Measurements from ENCODE around the gene NUP107. TPM values are rescaled to one million over a fixed set of nuclear protein-coding genes. Genes with fewer than 3 reads are reported as not detected.

Gene NUP107
- total RNA-seq, 1 experiment from 2014 or later = 89.2 TPM

- no peak for DNase-seq (ENCODE audit: low read depth)
These were observed 86.8 kb downstream of the NUP107 start for GRCh38 chr12:68773582-68773981.

DNA sequence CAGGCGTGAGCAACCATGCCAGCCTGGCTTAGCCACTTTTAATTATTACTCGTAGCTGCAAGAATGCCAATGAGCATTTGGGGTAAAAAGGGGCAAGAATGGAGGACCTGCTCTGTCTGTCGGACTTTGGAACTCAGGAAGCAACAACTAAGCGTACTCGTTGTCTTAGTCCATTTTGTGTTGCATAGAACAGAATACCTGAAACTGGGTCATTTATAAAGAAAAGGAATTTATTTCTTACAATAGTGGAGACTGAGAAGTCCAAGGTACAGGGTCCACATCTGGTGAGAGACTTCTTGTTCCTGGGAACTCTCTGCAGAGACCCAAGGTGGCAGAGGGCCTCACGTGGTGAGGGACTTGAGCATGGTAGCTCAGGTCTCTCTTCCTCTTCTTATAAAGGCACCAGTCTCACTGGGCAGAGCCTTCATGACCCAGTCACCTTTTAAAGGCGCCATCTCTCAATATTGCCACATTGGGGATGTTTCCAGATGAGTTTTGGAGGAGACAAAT lies 88.4 kb downstream of the NUP107 start:
- no peak for DNase-seq (ENCODE audit: low read depth)

- no peak for DNase-seq (ENCODE audit: low read depth)
These were observed 90.3 kb downstream of the NUP107 start for GRCh38 chr12:68776976-68777610.

- no peak for DNase-seq (ENCODE audit: low read depth)
These were observed 92.5 kb downstream of the NUP107 start for GRCh38 chr12:68779280-68779679.

DNA sequence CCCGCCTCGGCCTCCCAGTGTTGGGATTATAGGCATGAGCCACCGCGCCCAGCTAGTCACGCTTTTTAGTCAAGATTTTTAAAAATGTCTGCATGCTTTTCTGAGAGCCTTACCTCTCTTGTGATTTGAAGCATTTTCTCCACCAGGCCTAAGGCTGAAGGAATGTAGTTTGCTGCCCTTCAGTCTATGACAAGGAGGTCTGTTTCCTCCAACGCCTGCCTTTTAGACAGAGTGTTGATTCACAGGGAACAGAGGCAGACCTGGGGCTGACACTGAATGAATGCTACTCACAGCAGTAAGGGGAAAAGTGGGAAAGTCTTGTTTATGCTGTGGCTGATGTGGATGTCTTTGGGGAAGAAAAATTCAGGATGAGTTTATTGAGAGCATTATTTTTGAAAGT lies 94.0 kb downstream of the NUP107 start:
- DNase-seq (ENCODE audit: low read depth) = no peak

GRCh38 chr12:68781728-68782127 lies 95.0 kb downstream of the NUP107 start:
- no peak for DNase-seq (ENCODE audit: low read depth)

- DNase-seq (ENCODE audit: low read depth) = no peak
These were observed 97.2 kb downstream of the NUP107 start for GRCh38 chr12:68784015-68784414.

GRCh38 chr12:68785358-68785757 lies 98.6 kb downstream of the NUP107 start:
- no peak for DNase-seq (ENCODE audit: low read depth)

DNA sequence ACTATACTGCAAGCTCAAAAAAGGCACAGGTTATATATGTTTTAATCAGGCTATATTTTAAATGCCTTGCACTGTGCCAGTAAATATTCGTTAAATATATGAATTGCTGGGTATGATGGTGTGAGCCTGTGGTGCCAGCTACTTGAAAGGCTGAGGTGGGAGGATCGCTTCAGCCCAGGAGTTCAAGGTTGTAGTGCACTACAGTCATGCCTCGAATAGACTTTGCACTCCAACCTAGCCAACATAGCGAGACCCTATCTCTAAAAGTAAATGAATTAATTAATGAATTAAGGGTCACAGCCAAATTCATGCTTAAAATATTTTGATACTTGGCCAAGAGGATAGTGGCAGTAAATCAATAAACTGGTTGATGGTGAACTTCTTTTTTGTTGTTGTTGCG lies 99.0 kb downstream of the NUP107 start:
- DNase-seq (ENCODE audit: low read depth) = no peak

- no peak for DNase-seq (ENCODE audit: low read depth)
These were observed 100.2 kb downstream of the NUP107 start for GRCh38 chr12:68786929-68787328.

- DNase-seq (ENCODE audit: low read depth) = no peak
These were observed 101.9 kb downstream of the NUP107 start for GRCh38 chr12:68788554-68789143.

DNA sequence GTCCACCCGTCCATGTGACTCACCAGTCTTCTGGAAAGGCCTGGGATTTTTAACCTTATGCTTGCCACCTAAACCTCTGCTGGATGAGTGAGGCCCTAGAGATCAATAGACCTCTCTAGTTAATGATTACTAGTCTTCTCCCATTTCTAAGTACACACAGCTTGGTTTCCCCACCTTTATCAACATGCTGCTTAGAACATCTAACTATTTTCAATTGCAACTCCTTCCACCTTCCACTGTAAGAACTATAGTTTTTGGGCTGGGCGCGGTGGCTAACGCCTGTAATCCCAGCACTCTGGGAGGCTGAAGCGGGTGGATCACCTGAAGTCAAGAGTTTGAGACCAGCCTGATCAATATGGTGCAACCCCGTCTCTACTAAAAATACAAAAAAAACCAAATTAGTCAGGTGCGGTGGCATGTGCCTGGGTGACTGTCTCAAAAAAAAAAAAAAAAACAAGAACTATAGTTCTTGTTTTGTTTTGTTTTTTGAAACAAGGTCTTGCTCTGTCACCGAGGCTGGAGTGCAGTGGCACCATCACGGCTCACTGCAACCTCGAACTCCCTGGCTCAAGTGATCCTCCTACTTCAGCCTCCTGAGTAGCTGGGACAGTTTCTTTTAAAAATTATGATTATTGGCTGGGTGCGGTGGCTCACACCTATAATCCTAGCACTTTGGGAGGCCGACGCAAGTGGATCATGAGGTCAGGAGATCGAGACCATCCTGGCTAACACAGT lies 102.5 kb downstream of the NUP107 start:
- no peak for DNase-seq (ENCODE audit: low read depth)

- no peak for DNase-seq (ENCODE audit: low read depth)
These were observed 103.5 kb downstream of the NUP107 start for GRCh38 chr12:68790081-68790951.

- no peak for DNase-seq (ENCODE audit: low read depth)
These were observed 104.1 kb downstream of the NUP107 start for GRCh38 chr12:68790952-68791234.

- DNase-seq (ENCODE audit: low read depth) = no peak
These were observed 105.2 kb downstream of the NUP107 start for GRCh38 chr12:68791897-68792481.

- DNase-seq (ENCODE audit: low read depth) = peak; percentile 25
These were observed 106.2 kb downstream of the NUP107 start for GRCh38 chr12:68792952-68793351.

DNA sequence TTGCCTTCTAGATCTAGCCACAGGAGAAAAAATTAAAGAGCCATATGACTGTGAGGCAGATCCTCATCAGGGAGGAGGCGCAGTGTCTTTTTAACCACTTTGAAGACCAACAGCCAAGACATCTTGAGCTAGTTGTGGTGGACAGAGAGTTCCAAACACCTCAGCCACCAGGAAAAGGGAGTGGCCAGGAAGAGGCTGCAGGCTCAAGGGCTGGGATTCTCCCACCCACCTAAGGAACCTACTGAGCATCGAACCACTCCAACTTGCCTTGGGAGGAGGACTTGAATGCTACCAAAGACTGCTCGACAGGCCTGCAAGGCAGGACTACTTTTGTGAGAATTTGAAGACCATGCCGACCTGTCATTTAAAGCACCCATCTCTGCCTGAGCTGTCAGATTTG lies 106.7 kb downstream of the NUP107 start:
- DNase-seq (ENCODE audit: low read depth) = no peak

DNA sequence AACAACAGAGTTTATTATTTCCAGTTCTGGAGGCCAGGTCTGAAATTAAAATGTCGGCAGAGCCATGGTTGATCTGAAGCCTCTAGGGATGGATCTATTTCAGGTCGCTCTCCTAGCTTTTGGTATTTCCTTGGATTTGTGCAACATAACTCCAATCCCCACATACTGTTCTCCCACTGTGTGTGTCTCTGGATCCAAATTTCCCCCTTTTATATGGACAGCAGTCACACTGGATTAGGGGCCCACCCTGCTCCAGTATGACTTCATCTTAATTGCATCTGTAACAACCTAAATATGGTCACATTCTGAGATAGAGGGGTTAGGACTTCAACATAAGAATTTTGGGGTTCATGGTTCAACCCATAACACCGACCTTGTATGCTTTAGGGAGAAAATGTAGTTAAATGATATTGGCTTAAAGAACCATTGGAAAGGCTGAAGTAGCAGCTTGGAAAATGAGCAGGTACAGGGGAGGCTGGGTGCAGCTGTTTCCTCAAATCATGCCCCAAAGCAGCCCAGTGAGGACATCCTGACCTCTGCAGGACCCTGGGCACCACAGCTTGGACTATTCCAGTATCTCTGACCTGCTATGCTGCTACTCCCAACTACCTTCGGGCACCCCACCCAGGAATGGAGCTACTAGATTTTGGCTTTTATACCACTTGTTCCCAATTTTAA lies 107.3 kb downstream of the NUP107 start:
- DNase-seq (ENCODE audit: low read depth) = no peak

- peak; percentile 68 for DNase-seq (ENCODE audit: low read depth)
These were observed 108.0 kb downstream of the NUP107 start for GRCh38 chr12:68794653-68795251.

Data from M059J (cell line).